ENCODE measurements around the gene TMOD1. TPM values are rescaled to one million over a fixed set of nuclear protein-coding genes. Genes with fewer than 3 reads are reported as not detected.

Gene TMOD1
- total and polyA plus RNA-seq, 2 of the 8 experiments (the other 6 are each of a cell fraction or from before 2014, with no cell fraction given): 0.17 to 0.88 TPM

- no peaks in the 10 kb centered on the region for H3K79me1 ChIP-seq (ENCODE audit: low read depth, low read length)
- no peaks in the 10 kb centered on the region for H3K9me3 ChIP-seq (ENCODE audit: insufficient read depth in 2 of 2, low read depth in 1 of 2, low read length in 1 of 2)
- 92% methylated on average over 9 of the region's 9 CpGs; no CpG with 5 or more reads in 1 of the 2 experiments for WGBS, 2 experiments (ENCODE audit: extremely low coverage in 1 of 2, insufficient coverage in 1 of 2, insufficient read length in 1 of 2, insufficient replicate concordance in 2 of 2, low coverage in 1 of 2, low lambda C conversion rate in 2 of 2, missing lambda C conversion rate in 1 of 2)
- H3K18ac ChIP-seq (ENCODE audit: extremely low read depth, low read length): no peak overlapping the region
- H2AK5ac ChIP-seq (ENCODE audit: low read depth, low read length): no peak overlapping the region
- H3K23me2 ChIP-seq (ENCODE audit: low read depth, low read length): no peaks in the 10 kb centered on the region
- POLR2A ChIA-PET (ENCODE audit: partially characterized antibody): no interaction called here
- DNase-seq (ENCODE audit: low read depth in 1 of 2, low spot score in 2 of 2) (no peak), FAIRE-seq (no peak)
- H3K4ac ChIP-seq (replicated peaks; ENCODE audit: insufficient read length, low read depth, low read length): no peak overlapping the region
- H3K14ac ChIP-seq (ENCODE audit: insufficient read length): no peak overlapping the region
- no peak overlapping the region for H4K8ac ChIP-seq (ENCODE audit: extremely low read depth, insufficient read depth, low read length)
- H4K5ac ChIP-seq (ENCODE audit: insufficient read length, low read depth, low read length): no peak overlapping the region
- H3K27ac ChIP-seq (ENCODE audit: low read depth, low read length): no peak overlapping the region
- CTCF ChIA-PET (ENCODE audit: partially characterized antibody): interaction anchor here (0.9 to 2.1 kb wide), 6 partner anchors 8 to 84 kb away, joined by 3 to 15 read pairs (median 5); no protein-coding TSS in a partner anchor
- no peak overlapping the region for H2BK120ac ChIP-seq (replicated peaks; ENCODE audit: low read depth, low read length)
- H3K4me3 ChIP-seq (ENCODE audit: extremely low read depth in 1 of 4, insufficient read depth in 2 of 4, low read depth in 3 of 4, low read length in 4 of 4): no peak overlapping the region
- no peak overlapping the region for H3K56ac ChIP-seq (replicated peaks; ENCODE audit: insufficient read length, low read depth, low read length)
- H3K4me1 ChIP-seq (replicated peaks in 1 of 4; ENCODE audit: control insufficient read depth in 3 of 4, insufficient read depth in 4 of 4, low read length in 3 of 4): peaks cover 0 to 2% (median 0%) of the 10 kb centered on the region in 4 experiments; a peak in 1 of 7 replicates
- H3K23ac ChIP-seq (ENCODE audit: insufficient read length): no peak overlapping the region
- H3K27me3 ChIP-seq (replicated peaks in 1 of 4; ENCODE audit: control insufficient read depth in 3 of 4, extremely low read depth in 1 of 4, insufficient read depth in 3 of 4, low read length in 3 of 4): no peaks in the 10 kb centered on the region; a peak in 2 of 7 replicates
- H2BK12ac ChIP-seq (ENCODE audit: low read depth, low read length): no peak overlapping the region
- no peak overlapping the region for H3K4me2 ChIP-seq (ENCODE audit: insufficient read depth in 1 of 2, low read depth in 2 of 2, low read length in 2 of 2)
- H4K91ac ChIP-seq (replicated peaks; ENCODE audit: insufficient read length, low read length): no peak overlapping the region
- no peak overlapping the region for H2BK20ac ChIP-seq (ENCODE audit: low read length)
- no peak overlapping the region for H2AFZ ChIP-seq (ENCODE audit: low read length)
- H2BK5ac ChIP-seq (ENCODE audit: low read depth, low read length): no peak overlapping the region
- H3K36me3 ChIP-seq (ENCODE audit: control insufficient read depth in 2 of 4, insufficient read depth in 4 of 4, low read length in 3 of 4): no peaks in the 10 kb centered on the region
- H2BK15ac ChIP-seq (ENCODE audit: low read length): no peak overlapping the region
- no peaks in the 10 kb centered on the region for H3K79me2 ChIP-seq (ENCODE audit: control insufficient read depth in 1 of 2, insufficient read depth in 2 of 2, low read length in 2 of 2)
- no peak overlapping the region for H3K9ac ChIP-seq (replicated peaks in 1 of 4; ENCODE audit: extremely low read depth in 1 of 4, low read depth in 3 of 4, low read length in 3 of 4)
- H4K20me1 ChIP-seq (replicated peaks in 1 of 2; ENCODE audit: control insufficient read depth in 1 of 2, insufficient read depth in 2 of 2, low read length in 2 of 2): peaks cover 0 to 2% of the 10 kb centered on the region in 2 experiments
- TF ChIP-seq CREB1 (IDR thresholded peaks at IDR 0.05) (no peak), NRF1 (IDR thresholded peaks at IDR 0.05; ENCODE audit: low read depth, low read length) (no peak), POLR2A (IDR thresholded peaks at IDR 0.05; ENCODE audit: control extremely low read depth in 1 of 2, low read depth in 2 of 2, low read length in 2 of 2) (no peak), KDM4A (IDR thresholded peaks at IDR 0.05; ENCODE audit: low read depth, low read length, severe bottlenecking) (no peak), POLR2AphosphoS5 (IDR thresholded peaks at IDR 0.05; ENCODE audit: low read depth, low read length) (no peak), JUN (IDR thresholded peaks at IDR 0.05; ENCODE audit: low read depth, low read length) (no peak), EGR1 (IDR thresholded peaks at IDR 0.05; ENCODE audit: borderline replicate concordance, low read depth, low read length) (no peak), TAF1 (IDR thresholded peaks at IDR 0.05; ENCODE audit: low read depth, low read length) (no peak)
Measured at GRCh38 chr9:97514531-97514930, 13.1 kb downstream of the TMOD1 start.

Data from H1 (cell line).